ENCODE measurements around the gene MAST4. TPM values are rescaled to one million over a fixed set of nuclear protein-coding genes. Genes with fewer than 3 reads are reported as not detected.
A peak's percentile ranks its signal among the peaks of the same experiment; 100 is the strongest.
"Not testable (repeated sequence)": the region's sequence is repeated elsewhere in the genome, so short reads cannot be mapped to it uniquely, and the experiment has no call there.

MAST4 gene
- total RNA-seq, 1 donor from 2014 or later: 20.9 TPM

DNA sequence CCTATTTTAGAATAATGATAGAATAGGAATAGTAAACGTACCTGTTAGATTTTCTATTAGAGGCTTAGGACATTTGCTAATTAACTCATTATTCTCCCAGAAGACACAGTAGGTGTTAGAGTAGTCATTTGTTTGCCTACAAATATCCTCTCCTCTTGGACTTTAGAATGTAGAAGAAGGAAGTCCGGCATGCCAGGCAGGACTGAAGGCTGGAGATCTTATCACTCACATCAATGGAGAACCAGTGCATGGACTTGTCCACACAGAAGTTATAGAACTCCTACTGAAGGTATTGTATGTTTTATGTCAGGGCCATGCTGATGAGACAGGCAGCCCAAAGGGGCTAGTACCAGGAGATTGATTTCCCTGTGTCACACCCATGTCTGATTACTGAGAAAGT, 557.1 kb downstream of the MAST4 start:
- no peak for DNase-seq (ENCODE audit: low spot score)

DNA sequence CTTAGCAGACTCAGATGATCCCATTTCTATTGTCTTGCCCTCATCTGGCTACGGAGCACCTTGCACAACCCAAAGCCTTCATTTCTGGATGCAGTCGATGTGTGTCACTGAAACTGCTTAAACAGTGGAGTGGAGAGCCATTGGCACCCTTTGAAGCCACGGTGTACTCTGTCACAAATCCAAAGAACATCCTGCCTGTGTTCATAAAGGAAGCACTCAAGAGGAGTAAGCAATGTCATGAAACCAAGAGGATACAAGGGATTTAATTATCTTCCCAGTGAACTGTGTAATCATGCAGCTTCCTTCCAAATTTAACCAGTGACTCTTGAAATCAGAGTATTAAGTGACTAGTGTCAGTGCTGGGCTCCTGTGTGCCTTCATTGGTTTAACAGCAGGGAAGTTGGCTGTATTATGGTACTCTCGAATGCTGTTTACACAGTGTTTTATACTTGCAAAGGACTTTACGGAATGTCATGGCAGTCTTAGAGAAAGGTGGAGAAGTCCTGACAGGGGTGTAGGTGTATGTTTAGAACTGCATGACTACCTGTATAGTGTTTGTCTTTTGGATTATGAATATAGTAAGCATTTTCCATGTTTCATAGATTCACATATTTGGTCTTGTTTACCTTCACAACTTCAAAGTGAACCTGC, 558.5 kb downstream of the MAST4 start:
- no peak for DNase-seq (ENCODE audit: low spot score)

DNA sequence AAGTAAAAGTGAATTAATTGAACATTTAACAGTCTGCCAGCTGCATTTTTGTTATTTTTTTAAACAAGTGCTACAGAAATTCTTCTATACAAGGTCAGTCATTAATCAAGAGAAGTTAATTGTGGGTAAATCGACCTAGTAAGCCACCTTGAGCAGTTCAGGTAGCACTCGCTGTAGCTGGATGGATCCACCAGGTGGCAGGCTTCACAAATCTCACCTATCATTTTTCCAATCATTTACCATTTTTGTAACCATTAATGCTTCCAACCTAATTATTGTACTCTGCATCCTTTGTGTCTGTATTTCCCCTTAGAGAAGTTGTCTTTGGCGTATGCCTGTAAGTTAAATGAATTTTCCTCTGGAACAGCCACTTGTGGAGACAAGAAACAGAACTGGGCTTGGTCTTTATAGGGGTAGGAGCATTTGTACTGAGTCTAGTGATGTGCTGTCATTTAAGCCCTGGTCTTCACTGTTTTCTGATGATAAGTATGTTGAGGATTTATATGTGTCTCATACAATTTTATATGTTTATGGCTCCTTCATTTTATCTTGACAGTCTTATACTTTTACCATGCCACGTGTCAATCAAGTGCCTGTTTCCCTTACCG, 560.9 kb downstream of the MAST4 start:
- peak; percentile 18 for DNase-seq (ENCODE audit: low spot score)

DNA sequence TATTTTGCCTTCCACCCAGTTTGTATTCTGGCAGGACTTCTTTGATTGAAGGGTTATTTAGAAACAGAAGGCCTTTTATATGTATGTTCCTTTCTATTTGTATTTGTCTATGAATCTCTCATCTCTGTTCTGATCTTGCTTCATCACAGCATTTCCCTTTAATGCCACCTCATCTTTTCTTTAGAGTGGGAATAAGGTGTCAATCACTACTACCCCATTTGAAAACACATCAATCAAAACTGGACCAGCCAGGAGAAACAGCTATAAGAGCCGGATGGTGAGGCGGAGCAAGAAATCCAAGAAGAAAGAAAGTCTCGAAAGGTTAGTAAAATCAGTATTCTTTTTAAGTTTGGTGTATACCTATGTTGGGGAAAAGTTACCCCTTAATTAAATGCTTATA, 564.1 kb downstream of the MAST4 start:
- DNase-seq (ENCODE audit: low spot score): no peak

DNA sequence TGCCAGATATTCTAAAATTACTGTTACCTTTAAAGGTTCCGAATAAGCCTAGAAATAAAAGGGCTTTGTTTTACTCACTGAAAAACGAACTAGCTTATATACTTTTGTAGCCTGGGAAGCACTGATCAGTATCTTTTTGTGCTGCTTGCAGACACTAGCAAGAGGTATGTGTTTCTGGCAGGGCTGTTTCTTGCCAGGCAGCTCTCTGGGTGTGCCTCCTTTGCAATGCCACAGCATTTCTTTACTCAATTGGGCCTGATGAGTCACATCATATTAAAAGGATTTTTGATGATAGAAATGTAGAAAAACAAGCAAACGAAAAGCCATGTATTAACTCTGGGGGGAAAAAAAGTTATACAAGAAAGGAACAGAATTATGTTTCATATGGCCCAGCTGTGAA, 564.8 kb downstream of the MAST4 start:
- DNase-seq (ENCODE audit: low spot score): peak; percentile 90

DNA sequence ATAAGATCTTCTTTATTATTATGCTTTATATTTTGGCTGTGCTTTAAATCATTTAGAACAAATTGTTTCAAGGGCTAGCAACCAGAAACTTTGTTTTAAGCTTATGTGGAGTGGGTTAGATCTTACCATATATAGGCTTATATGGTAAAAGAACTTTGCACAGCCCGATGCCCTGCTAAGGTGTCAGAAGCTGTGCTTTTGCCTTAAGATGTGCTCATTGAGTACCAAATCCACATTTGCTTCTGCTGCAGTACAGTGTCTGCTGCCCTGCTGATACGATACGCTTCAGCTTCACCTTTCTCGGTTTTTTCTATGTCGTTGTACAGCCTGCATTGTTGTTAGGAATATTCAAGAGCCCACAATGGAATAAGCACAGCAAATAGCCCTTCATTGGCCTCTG, 565.6 kb downstream of the MAST4 start:
- DNase-seq (ENCODE audit: low spot score): no peak

DNA sequence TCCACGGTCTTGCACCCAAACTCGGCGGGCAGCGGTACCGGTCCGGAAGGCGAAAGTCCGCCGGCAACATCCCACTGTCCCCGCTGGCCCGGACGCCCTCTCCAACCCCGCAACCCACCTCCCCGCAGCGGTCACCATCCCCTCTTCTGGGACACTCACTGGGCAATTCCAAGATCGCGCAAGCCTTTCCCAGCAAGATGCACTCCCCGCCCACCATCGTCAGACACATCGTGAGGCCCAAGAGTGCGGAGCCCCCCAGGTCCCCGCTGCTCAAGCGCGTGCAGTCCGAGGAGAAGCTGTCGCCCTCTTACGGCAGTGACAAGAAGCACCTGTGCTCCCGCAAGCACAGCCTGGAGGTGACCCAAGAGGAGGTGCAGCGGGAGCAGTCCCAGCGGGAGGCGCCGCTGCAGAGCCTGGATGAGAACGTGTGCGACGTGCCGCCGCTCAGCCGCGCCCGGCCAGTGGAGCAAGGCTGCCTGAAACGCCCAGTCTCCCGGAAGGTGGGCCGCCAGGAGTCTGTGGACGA, 567.1 kb downstream of the MAST4 start:
- no peak for DNase-seq (ENCODE audit: low spot score)

DNA sequence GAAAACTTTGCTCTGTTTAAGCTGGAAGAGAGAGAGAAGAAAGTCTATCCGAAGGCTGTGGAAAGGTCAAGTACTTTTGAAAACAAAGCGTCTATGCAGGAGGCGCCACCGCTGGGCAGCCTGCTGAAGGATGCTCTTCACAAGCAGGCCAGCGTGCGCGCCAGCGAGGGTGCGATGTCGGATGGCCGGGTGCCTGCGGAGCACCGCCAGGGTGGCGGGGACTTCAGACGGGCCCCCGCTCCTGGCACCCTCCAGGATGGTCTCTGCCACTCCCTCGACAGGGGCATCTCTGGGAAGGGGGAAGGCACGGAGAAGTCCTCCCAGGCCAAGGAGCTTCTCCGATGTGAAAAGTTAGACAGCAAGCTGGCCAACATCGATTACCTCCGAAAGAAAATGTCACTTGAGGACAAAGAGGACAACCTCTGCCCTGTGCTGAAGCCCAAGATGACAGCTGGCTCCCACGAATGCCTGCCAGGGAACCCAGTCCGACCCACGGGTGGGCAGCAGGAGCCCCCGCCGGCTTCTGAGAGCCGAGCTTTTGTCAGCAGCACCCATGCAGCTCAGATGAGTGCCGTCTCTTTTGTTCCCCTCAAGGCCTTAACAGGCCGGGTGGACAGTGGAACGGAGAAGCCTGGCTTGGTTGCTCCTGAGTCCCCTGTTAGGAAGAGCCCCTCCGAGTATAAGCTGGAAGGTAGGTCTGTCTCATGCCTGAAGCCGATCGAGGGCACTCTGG, 567.8 kb downstream of the MAST4 start:
- DNase-seq (ENCODE audit: low spot score): no peak

DNA sequence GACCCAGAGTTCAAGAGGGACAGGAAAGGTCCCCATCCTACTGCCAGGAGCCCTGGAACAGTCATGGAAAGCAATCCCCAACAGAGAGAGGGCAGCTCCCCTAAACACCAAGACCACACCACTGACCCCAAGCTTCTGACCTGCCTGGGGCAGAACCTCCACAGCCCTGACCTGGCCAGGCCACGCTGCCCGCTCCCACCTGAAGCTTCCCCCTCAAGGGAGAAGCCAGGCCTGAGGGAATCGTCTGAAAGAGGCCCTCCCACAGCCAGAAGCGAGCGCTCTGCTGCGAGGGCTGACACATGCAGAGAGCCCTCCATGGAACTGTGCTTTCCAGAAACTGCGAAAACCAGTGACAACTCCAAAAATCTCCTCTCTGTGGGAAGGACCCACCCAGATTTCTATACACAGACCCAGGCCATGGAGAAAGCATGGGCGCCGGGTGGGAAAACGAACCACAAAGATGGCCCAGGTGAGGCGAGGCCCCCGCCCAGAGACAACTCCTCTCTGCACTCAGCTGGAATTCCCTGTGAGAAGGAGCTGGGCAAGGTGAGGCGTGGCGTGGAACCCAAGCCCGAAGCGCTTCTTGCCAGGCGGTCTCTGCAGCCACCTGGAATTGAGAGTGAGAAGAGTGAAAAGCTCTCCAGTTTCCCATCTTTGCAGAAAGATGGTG, 568.8 kb downstream of the MAST4 start:
- DNase-seq (ENCODE audit: low spot score): no peak

DNA sequence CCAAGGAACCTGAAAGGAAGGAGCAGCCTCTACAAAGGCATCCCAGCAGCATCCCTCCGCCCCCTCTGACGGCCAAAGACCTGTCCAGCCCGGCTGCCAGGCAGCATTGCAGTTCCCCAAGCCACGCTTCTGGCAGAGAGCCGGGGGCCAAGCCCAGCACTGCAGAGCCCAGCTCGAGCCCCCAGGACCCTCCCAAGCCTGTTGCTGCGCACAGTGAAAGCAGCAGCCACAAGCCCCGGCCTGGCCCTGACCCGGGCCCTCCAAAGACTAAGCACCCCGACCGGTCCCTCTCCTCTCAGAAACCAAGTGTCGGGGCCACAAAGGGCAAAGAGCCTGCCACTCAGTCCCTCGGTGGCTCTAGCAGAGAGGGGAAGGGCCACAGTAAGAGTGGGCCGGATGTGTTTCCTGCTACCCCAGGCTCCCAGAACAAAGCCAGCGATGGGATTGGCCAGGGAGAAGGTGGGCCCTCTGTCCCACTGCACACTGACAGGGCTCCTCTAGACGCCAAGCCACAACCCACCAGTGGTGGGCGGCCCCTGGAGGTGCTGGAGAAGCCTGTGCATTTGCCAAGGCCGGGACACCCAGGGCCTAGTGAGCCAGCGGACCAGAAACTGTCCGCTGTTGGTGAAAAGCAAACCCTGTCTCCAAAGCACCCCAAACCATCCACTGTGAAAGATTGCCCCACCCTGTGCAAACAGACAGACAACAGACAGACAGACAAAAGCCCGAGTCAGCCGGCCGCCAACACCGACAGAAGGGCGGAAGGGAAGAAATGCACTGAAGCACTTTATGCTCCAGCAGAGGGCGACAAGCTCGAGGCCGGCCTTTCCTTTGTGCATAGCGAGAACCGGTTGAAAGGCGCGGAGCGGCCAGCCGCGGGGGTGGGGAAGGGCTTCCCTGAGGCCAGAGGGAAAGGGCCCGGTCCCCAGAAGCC, 569.6 kb downstream of the MAST4 start:
- DNase-seq (ENCODE audit: low spot score): peak; percentile 88

DNA sequence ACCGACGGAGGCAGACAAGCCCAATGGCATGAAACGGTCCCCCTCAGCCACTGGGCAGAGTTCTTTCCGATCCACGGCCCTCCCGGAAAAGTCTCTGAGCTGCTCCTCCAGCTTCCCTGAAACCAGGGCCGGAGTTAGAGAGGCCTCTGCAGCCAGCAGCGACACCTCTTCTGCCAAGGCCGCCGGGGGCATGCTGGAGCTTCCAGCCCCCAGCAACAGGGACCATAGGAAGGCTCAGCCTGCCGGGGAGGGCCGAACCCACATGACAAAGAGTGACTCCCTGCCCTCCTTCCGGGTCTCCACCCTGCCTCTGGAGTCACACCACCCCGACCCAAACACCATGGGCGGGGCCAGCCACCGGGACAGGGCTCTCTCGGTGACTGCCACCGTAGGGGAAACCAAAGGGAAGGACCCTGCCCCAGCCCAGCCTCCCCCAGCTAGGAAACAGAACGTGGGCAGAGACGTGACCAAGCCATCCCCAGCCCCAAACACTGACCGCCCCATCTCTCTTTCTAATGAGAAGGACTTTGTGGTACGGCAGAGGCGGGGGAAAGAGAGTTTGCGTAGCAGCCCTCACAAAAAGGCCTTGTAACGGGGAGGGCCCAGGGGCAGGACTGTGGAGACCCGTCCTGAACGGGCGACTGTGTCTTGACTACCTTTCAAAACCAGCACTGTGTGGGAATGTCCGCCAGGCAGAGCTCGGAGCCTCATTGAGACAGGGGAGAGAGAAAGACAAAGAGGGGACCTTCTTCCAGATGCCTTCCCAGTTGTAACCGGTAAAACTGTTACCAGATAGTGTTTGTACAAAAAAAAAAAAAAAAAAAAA, 570.5 kb downstream of the MAST4 start:
- no peak for DNase-seq (ENCODE audit: low spot score)

DNA sequence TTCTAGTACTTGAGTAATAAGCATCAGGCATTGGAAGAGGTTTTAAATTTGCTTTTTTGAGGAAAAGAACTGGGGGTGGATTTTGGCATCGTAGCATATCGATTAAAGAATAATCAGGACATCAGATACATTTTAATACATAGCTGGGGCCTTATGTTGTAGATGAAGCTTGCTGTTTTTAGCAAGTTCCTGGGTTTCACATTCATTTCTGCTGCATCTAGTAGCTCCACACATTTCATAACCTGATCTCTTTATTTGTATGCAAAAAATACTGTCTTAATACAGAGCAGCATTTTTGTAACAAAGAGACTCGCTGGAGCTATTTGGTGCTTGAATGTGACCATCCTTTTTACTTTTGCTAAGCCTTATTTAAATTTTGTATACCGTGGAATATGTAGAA, 571.9 kb downstream of the MAST4 start:
- no peak for DNase-seq (ENCODE audit: low spot score)

DNA sequence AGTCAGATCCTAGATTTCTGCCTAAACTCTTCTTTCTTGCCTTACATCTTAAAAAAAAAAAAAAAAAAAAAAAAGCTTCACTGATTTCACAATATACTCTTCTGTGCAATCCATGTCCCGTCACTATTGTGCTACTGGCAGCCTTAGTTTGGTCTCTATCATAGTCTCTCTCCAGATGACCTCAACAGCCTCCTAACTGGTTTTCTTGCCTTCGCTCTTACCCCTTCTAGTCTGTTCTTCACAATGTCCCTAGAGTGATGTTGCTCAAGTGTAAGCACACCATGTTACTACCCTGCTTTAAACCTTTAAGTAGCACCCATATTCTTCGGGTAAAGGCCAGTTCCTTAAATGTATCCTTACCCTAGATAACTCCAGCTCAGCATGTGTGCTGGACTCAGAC, 574.6 kb downstream of the MAST4 start:
- no peak for DNase-seq (ENCODE audit: low spot score)

DNA sequence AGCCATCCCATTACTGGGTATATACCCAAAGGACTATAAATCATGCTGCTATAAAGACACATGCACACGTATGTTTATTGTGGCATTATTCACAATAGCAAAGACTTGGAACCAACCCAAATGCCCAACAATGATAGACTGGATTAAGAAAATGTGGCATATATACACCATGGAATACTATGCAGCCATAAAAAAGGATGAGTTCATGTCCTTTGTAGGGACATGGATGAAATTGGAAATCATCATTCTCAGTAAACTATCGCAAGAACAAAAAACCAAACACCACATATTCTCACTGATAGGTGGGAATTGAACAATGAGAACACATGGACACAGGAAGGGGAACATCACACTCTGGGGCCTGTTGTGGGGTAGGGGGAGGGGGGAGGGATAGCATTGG, 577.2 kb downstream of the MAST4 start:
- not testable (repeated sequence) for DNase-seq (ENCODE audit: low spot score)

DNA sequence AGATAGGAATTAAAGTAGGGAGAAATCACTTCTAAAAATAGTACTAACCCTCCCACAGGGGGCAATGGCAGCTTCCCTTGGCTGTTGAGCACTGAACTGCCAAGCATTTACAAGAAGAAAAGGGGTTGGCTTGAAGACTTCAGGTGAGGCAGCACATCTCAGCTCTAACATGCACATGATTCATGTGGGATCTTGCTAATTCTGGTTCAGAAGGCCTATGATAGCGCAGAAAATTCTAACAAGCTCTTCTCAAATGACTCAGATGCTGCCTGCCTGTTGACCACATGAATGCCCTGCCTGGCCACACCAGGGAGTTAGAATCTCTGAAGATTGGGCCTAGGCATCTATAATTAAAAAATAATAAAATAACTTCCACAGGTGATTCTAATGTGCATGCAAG, 577.8 kb downstream of the MAST4 start:
- no peak for DNase-seq (ENCODE audit: low spot score)

DNA sequence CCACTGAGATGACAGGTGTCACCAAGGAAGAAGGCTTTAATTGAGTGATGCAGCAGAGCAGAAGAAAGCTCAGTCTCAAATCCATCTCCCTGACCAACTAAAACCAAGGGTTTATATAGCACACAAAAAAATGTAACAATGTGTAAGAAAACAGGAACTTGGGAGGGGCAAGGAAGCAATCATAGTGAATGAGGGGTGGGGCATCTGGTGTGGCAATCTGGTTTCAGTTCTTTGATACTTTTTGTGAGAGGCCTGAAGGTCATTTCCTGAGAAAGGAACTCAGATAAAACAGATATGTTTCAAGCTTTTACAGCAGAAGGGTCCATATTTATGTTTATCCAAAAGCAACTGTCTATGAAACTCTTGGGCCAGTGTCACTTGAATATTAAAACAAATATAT, 580.7 kb downstream of the MAST4 start:
- no peak for DNase-seq (ENCODE audit: low spot score)

DNA sequence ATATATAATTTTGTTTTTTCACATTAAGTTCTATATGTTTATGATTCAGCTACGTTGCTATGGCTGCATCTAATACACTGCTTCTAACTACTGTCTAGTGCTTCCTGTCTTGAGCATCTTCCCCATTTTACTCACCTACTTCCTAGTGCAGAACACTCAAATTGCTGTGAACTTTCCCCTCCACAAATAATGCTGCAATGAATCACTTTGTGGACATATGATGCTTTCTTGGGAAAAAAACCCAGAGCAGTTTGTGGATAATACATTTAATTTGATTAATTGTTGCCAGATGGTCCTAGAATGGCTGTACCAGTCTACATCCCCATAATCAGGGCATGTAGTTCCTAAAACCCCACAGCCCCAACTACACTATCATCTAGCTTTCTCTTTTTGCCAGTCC, 581.9 kb downstream of the MAST4 start:
- DNase-seq (ENCODE audit: low spot score): no peak

DNA sequence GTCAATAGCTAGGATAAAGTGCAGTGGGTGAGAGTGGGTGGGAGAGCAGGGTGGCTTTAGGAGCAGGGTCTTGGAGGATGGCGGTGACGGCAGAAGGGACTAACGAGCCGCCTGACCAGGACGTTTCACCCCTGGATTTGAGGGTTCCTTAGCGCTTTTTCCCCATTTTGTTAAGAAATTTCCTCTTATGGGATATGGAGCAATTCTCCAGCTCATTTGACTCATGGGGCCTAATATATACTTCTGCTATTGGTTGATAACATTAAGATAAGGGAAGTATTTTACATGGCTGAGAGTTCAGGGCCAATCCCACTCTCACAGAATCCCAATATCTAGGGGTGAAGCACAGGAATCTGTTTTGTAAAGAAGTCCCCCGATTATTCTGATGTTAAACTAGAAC, 582.8 kb downstream of the MAST4 start:
- no peak for DNase-seq (ENCODE audit: low spot score)

DNA sequence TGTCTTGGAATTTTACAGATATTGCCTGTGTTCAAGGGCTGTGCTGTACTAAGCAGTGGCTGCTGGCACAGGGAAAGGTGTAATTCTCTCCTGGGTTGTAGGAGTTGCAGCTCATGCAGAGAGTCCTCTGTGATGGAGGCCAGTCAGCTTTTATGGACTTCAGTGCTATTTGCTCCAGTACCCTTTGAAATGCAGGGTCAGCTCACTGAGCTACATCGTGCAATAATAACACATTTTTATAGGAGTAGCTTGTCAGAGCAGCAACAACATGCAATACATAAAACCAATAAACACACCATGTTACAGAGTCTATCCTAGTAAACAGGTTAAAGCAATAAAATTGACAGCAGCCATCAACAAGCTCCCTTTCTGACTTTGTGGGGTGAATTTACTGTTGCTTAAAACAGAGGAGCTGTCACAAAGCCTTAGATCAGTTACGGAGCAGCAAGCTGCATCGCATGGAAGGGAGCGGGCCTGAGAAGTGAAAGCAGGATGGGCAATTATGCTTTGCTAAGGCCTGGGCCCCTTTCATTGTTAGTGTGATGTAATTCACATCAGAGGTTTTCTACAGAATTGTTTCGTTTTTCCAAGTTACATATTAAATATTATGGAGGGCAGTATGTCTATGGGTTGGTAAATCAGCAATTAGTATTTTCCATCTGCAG, 583.6 kb downstream of the MAST4 start:
- DNase-seq (ENCODE audit: low spot score): no peak

All from umbilical cord (tissue), 2 donors.